ENCODE measurements around the gene EYS. TPM values are rescaled to one million over a fixed set of nuclear protein-coding genes. Genes with fewer than 3 reads are reported as not detected.

Gene EYS
- total and polyA plus RNA-seq, 2 of the 13 experiments (the other 11 are each of a cell fraction or from before 2014, with no cell fraction given): 0.04 to 0.07 TPM

GRCh38 chr6:63689421-63689820 lies 2017.6 kb downstream of the EYS start:
- Histone ChIP-seq H3K9me3 (ENCODE audit: low read length) (no peaks in the 10 kb centered on the region), H3K79me2 (ENCODE audit: insufficient read depth, low read length) (peaks cover 9% of the 10 kb centered on the region), H2AFZ (ENCODE audit: low read length) (no peak overlapping the region), H4K20me1 (ENCODE audit: insufficient read depth, low read length) (no peaks in the 10 kb centered on the region), H3K4me3 (replicated peaks in 1 of 3; ENCODE audit: insufficient read depth in 1 of 3, low read depth in 2 of 3, low read length in 3 of 3) (no peak overlapping the region), H3K27me3 (ENCODE audit: control insufficient read depth in 1 of 2, insufficient read depth in 2 of 2, low read length in 2 of 2) (no peaks in the 10 kb centered on the region), H3K4me2 (ENCODE audit: low read depth, low read length) (no peak overlapping the region), H3K4me1 (ENCODE audit: insufficient read depth, low read length) (no peaks in the 10 kb centered on the region), H3K9ac (ENCODE audit: insufficient read depth, low read depth, low read length) (no peak overlapping the region), H3K27ac (ENCODE audit: extremely low read length, insufficient read depth, low read length) (no peak overlapping the region), H3K36me3 (replicated peaks in 1 of 2; ENCODE audit: control insufficient read depth in 1 of 2, insufficient read depth in 2 of 2, low read length in 2 of 2) (peaks cover 3 to 21% of the 10 kb centered on the region in 2 experiments)
- ChIA-PET CTCF (ENCODE audit: low intra/inter-chr PET ratio, low total read pairs) (interaction anchor here (1.0 kb wide), 1 partner anchor 75 kb away, joined by 3 read pairs; no protein-coding TSS in a partner anchor), POLR2A (no interaction called here)
- 98% methylated on average over 2 of the region's 2 CpGs for whole genome bisulfite sequencing (ENCODE audit: low lambda C conversion rate)
- FAIRE-seq (no peak), ATAC-seq (no peak), DNase-seq (ENCODE audit: low spot score) (no peak)
- intact Hi-C loops (cut with micrococcal nuclease; ENCODE audit: unreplicated experiment): loop anchor here (10.0 kb wide), 1 partner anchor 335 kb away; no protein-coding TSS in a partner anchor
- in situ Hi-C loops (cut with HindIII; ENCODE audit: extremely low pct_ligation_motif_present, low pct_unique_long_range_greater_than_20kb): no loop called here
- TF ChIP-seq ZNF572 (CRISPR knock-in tag; IDR thresholded peaks at IDR 0.05) (no peak), ZNF598 (CRISPR knock-in tag; IDR thresholded peaks at IDR 0.05; ENCODE audit: borderline replicate concordance) (no peak), ELF1 (CRISPR knock-in tag; IDR thresholded peaks at IDR 0.05) (no peak), RBM39 (IDR thresholded peaks at IDR 0.05; ENCODE audit: low read depth, low read length, poor library complexity, severe bottlenecking) (no peak), ZNF207 (IDR thresholded peaks at IDR 0.05; ENCODE audit: borderline replicate concordance) (no peak), RAD51 (IDR thresholded peaks at IDR 0.05; ENCODE audit: borderline replicate concordance) (no peak), ZSCAN29 (CRISPR knock-in tag; conservative IDR thresholded peaks at IDR 0.05) (no peak), NBN (conservative IDR thresholded peaks at IDR 0.05) (no peak), ZNF30 (CRISPR knock-in tag; IDR thresholded peaks at IDR 0.05) (no peak), REXO4 (CRISPR knock-in tag; IDR thresholded peaks at IDR 0.05; ENCODE audit: borderline replicate concordance) (no peak), ZNF367 (CRISPR knock-in tag; IDR thresholded peaks at IDR 0.05; ENCODE audit: borderline replicate concordance) (no peak)
- TF ChIP-seq, protein P1, sequence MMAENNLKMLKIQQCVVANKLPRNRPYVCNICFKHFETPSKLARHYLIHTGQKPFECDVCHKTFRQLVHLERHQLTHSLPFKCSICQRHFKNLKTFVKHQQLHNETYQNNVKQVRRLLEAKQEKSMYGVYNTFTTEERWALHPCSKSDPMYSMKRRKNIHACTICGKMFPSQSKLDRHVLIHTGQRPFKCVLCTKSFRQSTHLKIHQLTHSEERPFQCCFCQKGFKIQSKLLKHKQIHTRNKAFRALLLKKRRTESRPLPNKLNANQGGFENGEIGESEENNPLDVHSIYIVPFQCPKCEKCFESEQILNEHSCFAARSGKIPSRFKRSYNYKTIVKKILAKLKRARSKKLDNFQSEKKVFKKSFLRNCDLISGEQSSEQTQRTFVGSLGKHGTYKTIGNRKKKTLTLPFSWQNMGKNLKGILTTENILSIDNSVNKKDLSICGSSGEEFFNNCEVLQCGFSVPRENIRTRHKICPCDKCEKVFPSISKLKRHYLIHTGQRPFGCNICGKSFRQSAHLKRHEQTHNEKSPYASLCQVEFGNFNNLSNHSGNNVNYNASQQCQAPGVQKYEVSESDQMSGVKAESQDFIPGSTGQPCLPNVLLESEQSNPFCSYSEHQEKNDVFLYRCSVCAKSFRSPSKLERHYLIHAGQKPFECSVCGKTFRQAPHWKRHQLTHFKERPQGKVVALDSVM (CRISPR knock-in tag; IDR thresholded peaks at IDR 0.05): no peak
- TF ChIP-seq, protein P2, sequence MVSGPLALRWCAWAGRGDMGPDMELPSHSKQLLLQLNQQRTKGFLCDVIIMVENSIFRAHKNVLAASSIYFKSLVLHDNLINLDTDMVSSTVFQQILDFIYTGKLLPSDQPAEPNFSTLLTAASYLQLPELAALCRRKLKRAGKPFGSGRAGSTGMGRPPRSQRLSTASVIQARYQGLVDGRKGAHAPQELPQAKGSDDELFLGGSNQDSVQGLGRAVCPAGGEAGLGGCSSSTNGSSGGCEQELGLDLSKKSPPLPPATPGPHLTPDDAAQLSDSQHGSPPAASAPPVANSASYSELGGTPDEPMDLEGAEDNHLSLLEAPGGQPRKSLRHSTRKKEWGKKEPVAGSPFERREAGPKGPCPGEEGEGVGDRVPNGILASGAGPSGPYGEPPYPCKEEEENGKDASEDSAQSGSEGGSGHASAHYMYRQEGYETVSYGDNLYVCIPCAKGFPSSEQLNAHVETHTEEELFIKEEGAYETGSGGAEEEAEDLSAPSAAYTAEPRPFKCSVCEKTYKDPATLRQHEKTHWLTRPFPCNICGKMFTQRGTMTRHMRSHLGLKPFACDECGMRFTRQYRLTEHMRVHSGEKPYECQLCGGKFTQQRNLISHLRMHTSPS (CRISPR knock-in tag; IDR thresholded peaks at IDR 0.05; ENCODE audit: low read depth): no peak
- BruUV-seq (replicated peaks): no TSS peak

All from HepG2 (cell line).